IMR-90 (cell line): Measurements from ENCODE around the gene MORN5. TPM values are rescaled to one million over a fixed set of nuclear protein-coding genes. Genes with fewer than 3 reads are reported as not detected.

Source experiments
- ATAC-seq: fragments of 200-7000 bp; cut with Tn5 transposase; 2 replicates; pipeline ENCODE4 v1.9.1; 2020; ENCODE audit warnings: low read depth, mild to moderate bottlenecking, moderate library complexity
- BruUV-seq: library from RNA; stranded (reverse); fragments of 400-500 nt; replicated peaks from 2 replicates; lab custom pipeline; 2021; lab: Mats Ljungman, UMichigan
- CTCF ChIA-PET: fragments of 300-600 bp; formaldehyde crosslinking; extraction: SDS; loops from one replicate; lab custom pipeline; 2021; ENCODE audit warnings: antibody characterized with exemption; lab: Yijun Ruan, JAX
- POLR2A ChIA-PET: fragments of 300-600 bp; sonication (Branson Sonifier 250); formaldehyde crosslinking; loops from one replicate; lab custom pipeline; 2022; ENCODE audit warnings: antibody characterized with exemption; ENCODE audit not compliant: unreplicated experiment; lab: Charles Lee
- DNase-seq: peaks from one replicate; pipeline ENCODE4 v3.0.0; 2013
- H2AFZ ChIP-seq: replicated peaks from 2 replicates; pipeline ENCODE3; 2013; ENCODE audit warnings: low read length, mild to moderate bottlenecking; ENCODE audit not compliant: poor library complexity
- H2AK5ac ChIP-seq: 2 replicates; pipeline ENCODE4 v1.6.1; 2013; ENCODE audit warnings: low read depth, low read length, inconsistent platforms
- H2AK9ac ChIP-seq: replicated peaks from 2 replicates; pipeline ENCODE3; 2013; ENCODE audit warnings: mild to moderate bottlenecking, low read depth, low read length, moderate library complexity; ENCODE audit not compliant: poor library complexity
- H2BK120ac ChIP-seq: 2 replicates; pipeline ENCODE4 v1.6.1; 2013; ENCODE audit warnings: low read depth, low read length, inconsistent platforms
- H2BK15ac ChIP-seq: 3 replicates; pipeline ENCODE4 v1.6.1; 2013; ENCODE audit warnings: low read depth, low read length, inconsistent platforms
- H2BK20ac ChIP-seq: 2 replicates; pipeline ENCODE4 v1.6.1; 2013; ENCODE audit warnings: low read depth, mild to moderate bottlenecking, inconsistent platforms, low read length, moderate library complexity
- H2BK5ac ChIP-seq: 2 replicates; pipeline ENCODE4 v1.6.1; 2013; ENCODE audit warnings: mild to moderate bottlenecking, low read depth, low read length, inconsistent platforms; ENCODE audit not compliant: poor library complexity, severe bottlenecking
- H3K14ac ChIP-seq: replicated peaks from 2 replicates; pipeline ENCODE4 v1.6.1; 2013; ENCODE audit warnings: low read depth, low read length, inconsistent platforms
- H3K18ac ChIP-seq: 2 replicates; pipeline ENCODE4 v1.6.1; 2013; ENCODE audit warnings: low read depth, low read length, control low read depth
- H3K23ac ChIP-seq: 2 replicates; pipeline ENCODE4 v1.6.1; 2013; ENCODE audit warnings: low read depth, low read length, inconsistent platforms
- H3K27ac ChIP-seq: 2 replicates; pipeline ENCODE4 v1.5.1; 2013; ENCODE audit warnings: mild to moderate bottlenecking, control low read depth, low read length; ENCODE audit not compliant: insufficient read depth
- H3K27me3 ChIP-seq: 2 replicates; pipeline ENCODE4 v1.6.1; 2013; ENCODE audit warnings: low read length; ENCODE audit not compliant: control insufficient read depth, insufficient read depth
- H3K36me3 ChIP-seq: 2 replicates; pipeline ENCODE4 v1.6.1; 2013; ENCODE audit warnings: low read length, mixed read lengths; ENCODE audit not compliant: control insufficient read depth, insufficient read depth
- H3K4ac ChIP-seq: 2 replicates; pipeline ENCODE4 v1.6.1; 2013; ENCODE audit warnings: low read depth, low read length, inconsistent platforms
- H3K4me1 ChIP-seq: 2 replicates; pipeline ENCODE4 v1.6.1; 2013; ENCODE audit warnings: low read length, mixed read lengths; ENCODE audit not compliant: control insufficient read depth, insufficient read depth
- H3K4me2 ChIP-seq: 2 replicates; pipeline ENCODE4 v1.6.1; 2013; ENCODE audit warnings: low read depth, mild to moderate bottlenecking, control low read depth, low read length, moderate library complexity
- H3K4me3 ChIP-seq: 2 replicates; pipeline ENCODE4 v1.5.1; 2013; ENCODE audit warnings: low read depth, mild to moderate bottlenecking, control low read depth, low read length, moderate library complexity; ENCODE audit not compliant: insufficient read depth
- H3K56ac ChIP-seq: 2 replicates; pipeline ENCODE4 v1.6.1; 2013; ENCODE audit warnings: low read length, inconsistent platforms; ENCODE audit not compliant: insufficient read depth; ENCODE audit errors: extremely low read depth
- H3K79me1 ChIP-seq, 2 experiments: 2 replicates each; pipeline ENCODE4 v1.6.1; 2013; ENCODE audit warnings: low read length in 2 of 2, inconsistent platforms in 1 of 2, low read depth in 1 of 2
- H3K9ac ChIP-seq: 2 replicates; pipeline ENCODE4 v1.6.1; 2013; ENCODE audit warnings: low read depth, low read length, control low read depth
- H3K9me1 ChIP-seq: 2 replicates; pipeline ENCODE4 v1.6.1; 2013; ENCODE audit warnings: low read length, inconsistent platforms; ENCODE audit not compliant: insufficient read depth
- H3K9me3 ChIP-seq: 2 replicates; pipeline ENCODE4 v1.6.1; 2013; ENCODE audit warnings: low read length; ENCODE audit not compliant: control insufficient read depth, insufficient read depth
- H4K20me1 ChIP-seq: 2 replicates; pipeline ENCODE4 v1.6.1; 2013; ENCODE audit warnings: low read length, inconsistent platforms; ENCODE audit not compliant: insufficient read depth
- H4K5ac ChIP-seq: 2 replicates; pipeline ENCODE4 v1.6.1; 2013; ENCODE audit warnings: mild to moderate bottlenecking, low read depth, low read length, control low read depth
- H4K8ac ChIP-seq, 2 experiments: 2 replicates each; pipeline ENCODE4 v1.6.1; 2013; ENCODE audit warnings: low read depth in 2 of 2, low read length in 2 of 2, control low read depth in 1 of 2, inconsistent platforms in 1 of 2
- H4K91ac ChIP-seq: 2 replicates; pipeline ENCODE4 v1.6.1; 2013; ENCODE audit warnings: low read depth, low read length, inconsistent platforms; ENCODE audit not compliant: insufficient read depth
- BHLHE40 ChIP-seq: fragments of 150-350 bp; IDR thresholded peaks from 2 replicates; pipeline ENCODE4 v1.6.1; 2016; ENCODE audit warnings: mild to moderate bottlenecking, low read depth, low read length
- CEBPB ChIP-seq: IDR thresholded peaks from 2 replicates; pipeline ENCODE4 v1.6.1; 2012; ENCODE audit warnings: low read depth, low read length, improper control_type of control experiment
- CHD1 ChIP-seq: IDR thresholded peaks from 2 replicates; pipeline ENCODE4 v1.6.1; 2012; ENCODE audit warnings: low read depth, low read length, improper control_type of control experiment
- CTCF ChIP-seq: conservative IDR thresholded peaks from 2 replicates; pipeline ENCODE4 v1.5.1; 2012; ENCODE audit warnings: mild to moderate bottlenecking, low read depth, low read length, improper control_type of control experiment
- ELK1 ChIP-seq: fragments of 150-350 bp; IDR thresholded peaks from 2 replicates; pipeline ENCODE4 v1.6.1; 2016; ENCODE audit warnings: low read depth, mild to moderate bottlenecking, low read length, moderate library complexity, borderline replicate concordance
- FOS ChIP-seq: fragments of 150-350 bp; IDR thresholded peaks from 2 replicates; pipeline ENCODE4 v1.6.1; 2016; ENCODE audit warnings: low read depth, low read length
- MAFK ChIP-seq: IDR thresholded peaks from 2 replicates; pipeline ENCODE4 v1.6.1; 2012; ENCODE audit warnings: low read depth, low read length, improper control_type of control experiment
- MAZ ChIP-seq: IDR thresholded peaks from 2 replicates; pipeline ENCODE4 v1.6.1; 2012; ENCODE audit warnings: low read depth, mild to moderate bottlenecking, low read length, improper control_type of control experiment, moderate library complexity, borderline replicate concordance
- MXI1 ChIP-seq: IDR thresholded peaks from 2 replicates; pipeline ENCODE4 v1.6.1; 2012; ENCODE audit warnings: low read depth, mild to moderate bottlenecking, low read length, moderate library complexity, borderline replicate concordance
- NFE2L2 ChIP-seq: fragments of 150-350 bp; IDR thresholded peaks from 2 replicates; pipeline ENCODE4 v1.6.1; 2016; ENCODE audit warnings: low read depth, mild to moderate bottlenecking, low read length
- POLR2A ChIP-seq: IDR thresholded peaks from 2 replicates; pipeline ENCODE4 v1.6.1; 2012; ENCODE audit warnings: mild to moderate bottlenecking, low read depth, low read length
- RAD21 ChIP-seq: IDR thresholded peaks from 2 replicates; pipeline ENCODE4 v1.6.1; 2012; ENCODE audit warnings: low read length, improper control_type of control experiment
- RCOR1 ChIP-seq: IDR thresholded peaks from 2 replicates; pipeline ENCODE4 v1.6.1; 2012; ENCODE audit warnings: mild to moderate bottlenecking, low read length, improper control_type of control experiment; ENCODE audit not compliant: insufficient replicate concordance
- RFX5 ChIP-seq: IDR thresholded peaks from 2 replicates; pipeline ENCODE4 v1.8.0; 2012; ENCODE audit warnings: low read depth, mild to moderate bottlenecking, low read length, moderate library complexity
- SMC3 ChIP-seq: fragments of 150-350 bp; IDR thresholded peaks from 2 replicates; pipeline ENCODE4 v1.6.1; 2016; ENCODE audit warnings: low read depth, mild to moderate bottlenecking, antibody characterized with exemption, low read length, moderate library complexity
- USF2 ChIP-seq: fragments of 150-350 bp; IDR thresholded peaks from 2 replicates; pipeline ENCODE4 v1.6.1; 2017; ENCODE audit warnings: mild to moderate bottlenecking, antibody characterized with exemption, low read length, low read depth
- WGBS, 2 experiments: methylation state at CpG; one replicate each; pipeline versions ENCODE4 v1.1.5 to v1.1.7; 2013; ENCODE audit warnings: missing lambda C conversion rate in 2 of 2; ENCODE audit not compliant: insufficient read length in 1 of 2; ENCODE audit errors: extremely low coverage in 2 of 2; 5-methylcytosine and 5-hydroxymethylcytosine counted together
- dilution Hi-C: fragments of 300-500 bp; cut with HindIII; formaldehyde crosslinking; loops from one replicate; pipeline ENCODE4 v1.14.3; 2018; ENCODE audit warnings: low sequenced_read_pairs; ENCODE audit not compliant: unreplicated experiment
- in situ Hi-C: fragments of 300-500 bp; cut with MboI; formaldehyde crosslinking; loops from 3 replicates; pipeline ENCODE4 v1.14.3; 2019; ENCODE audit warnings: low sequenced_read_pairs, inconsistent platforms, mixed read lengths
- intact Hi-C: fragments of 100-400 bp; cut with micrococcal nuclease; formaldehyde crosslinking; loops from 2 replicates; pipeline ENCODE4 v1.10.0; 2022
- polyA plus RNA-seq, 3 experiments: library from polyadenylated mRNA; depleted of rRNA; stranded (reverse); fragments of >200 nt; gene quantifications; 2 replicates each; pipeline ENCODE4 v1.2.3, GENCODE V29; 2012; ENCODE audit warnings: low replicate concordance in 1 of 3
- total RNA-seq: library from RNA; depleted of rRNA; stranded (reverse); fragments of >200 nt; gene quantifications from 2 replicates; pipeline ENCODE4 v1.2.3, GENCODE V29; 2012

MORN5 gene
- total and polyA plus RNA-seq, 2 of the 4 experiments (the other 2 are of a cell fraction) = not detected

GRCh38 chr9:122213102-122213588, 53.4 kb downstream of the MORN5 start:
- DNase-seq (no peak), ATAC-seq (no peak)
- H3K4ac ChIP-seq = no peak overlapping the region
- H3K14ac ChIP-seq = no peak overlapping the region
- H3K56ac ChIP-seq = no peak overlapping the region
- intact Hi-C loops (no loop called here), in situ Hi-C loops (no loop called here), dilution Hi-C loops (no loop called here)
- H3K36me3 ChIP-seq = no peaks in the 10 kb centered on the region
- POLR2A ChIA-PET = no interaction called here
- no peak overlapping the region for H3K4me2 ChIP-seq
- 14% methylated on average over 3 of the region's 20 CpGs; no CpG with 5 or more reads in 1 of the 2 experiments for WGBS, 2 experiments
- peaks cover 10% of the 10 kb centered on the region; the same call in 1 of the 2 replicates for H3K9me3 ChIP-seq
- BruUV-seq = no TSS peak
- peak overlapping the region; percentile 15 for H2AK9ac ChIP-seq
- no peak overlapping the region for H2AK5ac ChIP-seq
- H2BK120ac ChIP-seq = no peak overlapping the region
- no peak overlapping the region for H3K27ac ChIP-seq
- H3K4me3 ChIP-seq = no peak overlapping the region
- H4K20me1 ChIP-seq = peaks cover 9% of the 10 kb centered on the region; the same call in 1 of the 2 replicates
- no peak overlapping the region for H3K18ac ChIP-seq
- no peak overlapping the region for H2BK20ac ChIP-seq
- H4K91ac ChIP-seq = no peak overlapping the region
- H2BK15ac ChIP-seq = no peak overlapping the region
- H2AFZ ChIP-seq = peak overlapping the region; percentile 84
- no peak overlapping the region for H4K8ac ChIP-seq
- H3K9ac ChIP-seq = no peak overlapping the region
- H3K4me1 ChIP-seq = peaks cover 4% of the 10 kb centered on the region; the same call in 1 of the 2 replicates
- TF ChIP-seq USF2 (no peak), ELK1 (no peak), MAZ (no peak), FOS (no peak), RCOR1 (no peak), CEBPB (no peak), RFX5 (no peak), NFE2L2 (no peak), POLR2A (no peak), MXI1 (no peak), MAFK (no peak), RAD21 (no peak), CTCF (no peak), CHD1 (no peak), SMC3 (no peak), BHLHE40 (no peak)
- no peaks in the 10 kb centered on the region for H3K9me1 ChIP-seq
- H2BK5ac ChIP-seq = no peak overlapping the region
- peaks cover 71% of the 10 kb centered on the region for H3K27me3 ChIP-seq
- no peak overlapping the region for H4K5ac ChIP-seq
- no peak overlapping the region for H3K23ac ChIP-seq
- CTCF ChIA-PET = no interaction called here
- no peaks in the 10 kb centered on the region for H3K79me1 ChIP-seq
